Skeletal muscle satellite cell (primary cell): ENCODE results near the gene KMT2D.

Source experiments
- H3K27me3 ChIP-seq: 2 replicates; pipeline ENCODE4 v1.7.0; 2013; ENCODE audit warnings: low read length; ENCODE audit not compliant: control insufficient read depth, insufficient read depth
- H3K36me3 ChIP-seq: 2 replicates; pipeline ENCODE4 v1.7.0; 2013; ENCODE audit warnings: mild to moderate bottlenecking, control low read depth, low read length; ENCODE audit not compliant: insufficient read depth
- H3K4me1 ChIP-seq: 2 replicates; pipeline ENCODE4 v1.7.0; 2013; ENCODE audit warnings: low read length; ENCODE audit not compliant: control insufficient read depth, insufficient read depth
- H3K4me2 ChIP-seq: 2 replicates; pipeline ENCODE4 v1.7.0; 2013; ENCODE audit warnings: mild to moderate bottlenecking, low read length
- H3K4me3 ChIP-seq: 2 replicates; pipeline ENCODE4 v1.7.0; 2013; ENCODE audit warnings: low read length
- H3K9ac ChIP-seq: 2 replicates; pipeline ENCODE4 v1.7.0; 2013; ENCODE audit warnings: mild to moderate bottlenecking, low read depth, low read length, moderate library complexity
- H3K9me3 ChIP-seq: replicated peaks from 2 replicates; pipeline ENCODE4 v1.7.0; 2013; ENCODE audit warnings: mild to moderate bottlenecking, control low read depth, low read length

Gene KMT2D

GRCh38 chr12:49030119-49030518 lies 30.5 kb downstream of the KMT2D start:
- peaks cover 91% of the 10 kb centered on the region for H3K36me3 ChIP-seq
- H3K27me3 ChIP-seq = no peaks in the 10 kb centered on the region
- no peaks in the 10 kb centered on the region for H3K4me1 ChIP-seq

GRCh38 chr12:49028666-49029275 lies 31.8 kb downstream of the KMT2D start:
- H3K9me3 ChIP-seq = no peaks in the 10 kb centered on the region

More at GRCh38 chr12:49030119-49030518, 30.5 kb downstream of the KMT2D start:
- H3K4me3 ChIP-seq = no peak overlapping the region
- H3K9me3 ChIP-seq = no peaks in the 10 kb centered on the region
- H3K4me2 ChIP-seq = no peak overlapping the region
- no peak overlapping the region for H3K9ac ChIP-seq

GRCh38 chr12:49027846-49028555 lies 32.6 kb downstream of the KMT2D start:
- Histone ChIP-seq H3K36me3 (peaks cover 91% of the 10 kb centered on the region), H3K9ac (no peak overlapping the region), H3K27me3 (no peaks in the 10 kb centered on the region), H3K4me1 (no peaks in the 10 kb centered on the region), H3K9me3 (no peaks in the 10 kb centered on the region), H3K4me2 (no peak overlapping the region), H3K4me3 (no peak overlapping the region)

More at GRCh38 chr12:49028666-49029275, 31.8 kb downstream of the KMT2D start:
- Histone ChIP-seq H3K27me3 (no peaks in the 10 kb centered on the region), H3K4me2 (no peak overlapping the region), H3K9ac (no peak overlapping the region), H3K4me3 (no peak overlapping the region), H3K36me3 (peaks cover 90% of the 10 kb centered on the region), H3K4me1 (no peaks in the 10 kb centered on the region)

- Histone ChIP-seq H3K27me3 (no peaks in the 10 kb centered on the region), H3K4me1 (no peaks in the 10 kb centered on the region), H3K36me3 (peaks cover 90% of the 10 kb centered on the region), H3K4me2 (no peak overlapping the region), H3K4me3 (no peak overlapping the region), H3K9me3 (no peaks in the 10 kb centered on the region), H3K9ac (no peak overlapping the region)
Observed at GRCh38 chr12:49026678-49027480, 33.7 kb downstream of the KMT2D start.

- no peaks in the 10 kb centered on the region for H3K27me3 ChIP-seq
- peaks cover 87% of the 10 kb centered on the region for H3K36me3 ChIP-seq
- H3K4me1 ChIP-seq = no peaks in the 10 kb centered on the region
- no peak overlapping the region for H3K4me2 ChIP-seq
- H3K4me3 ChIP-seq = no peak overlapping the region
- no peaks in the 10 kb centered on the region for H3K9me3 ChIP-seq
- H3K9ac ChIP-seq = no peak overlapping the region
Observed at GRCh38 chr12:49026101-49026500, 34.5 kb downstream of the KMT2D start.

DNA sequence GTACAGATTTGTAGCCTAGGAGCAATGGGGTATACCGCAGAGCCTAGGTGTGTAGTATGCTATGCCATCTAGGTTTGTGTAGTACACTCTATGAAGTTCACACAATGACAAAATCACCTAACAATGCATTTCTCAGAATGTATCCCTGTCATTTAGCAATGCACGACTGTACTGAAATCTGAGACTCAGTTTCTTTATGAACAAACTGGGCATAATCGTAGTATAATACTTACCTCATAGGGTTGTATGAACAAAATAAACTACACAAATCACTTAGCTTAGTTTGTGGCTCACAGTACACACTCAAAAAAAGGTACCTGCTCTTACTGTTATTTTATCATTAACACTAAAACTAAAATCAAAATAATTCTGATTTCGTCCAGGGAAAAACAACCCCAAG lies 35.1 kb downstream of the KMT2D start:
- H3K36me3 ChIP-seq = peaks cover 81% of the 10 kb centered on the region
- H3K4me3 ChIP-seq = no peak overlapping the region
- no peak overlapping the region for H3K4me2 ChIP-seq
- no peaks in the 10 kb centered on the region for H3K27me3 ChIP-seq
- no peak overlapping the region for H3K9ac ChIP-seq
- H3K9me3 ChIP-seq = no peaks in the 10 kb centered on the region
- H3K4me1 ChIP-seq = no peaks in the 10 kb centered on the region

- Histone ChIP-seq H3K36me3 (peaks cover 72% of the 10 kb centered on the region), H3K4me2 (no peak overlapping the region), H3K4me1 (peaks cover 4% of the 10 kb centered on the region), H3K9me3 (no peaks in the 10 kb centered on the region), H3K27me3 (no peaks in the 10 kb centered on the region), H3K9ac (no peak overlapping the region), H3K4me3 (no peak overlapping the region)
Observed at GRCh38 chr12:49024543-49024942, 36.1 kb downstream of the KMT2D start.

GRCh38 chr12:49023812-49024211 lies 36.8 kb downstream of the KMT2D start:
- no peak overlapping the region for H3K4me2 ChIP-seq
- H3K4me1 ChIP-seq = peaks cover 11% of the 10 kb centered on the region
- no peak overlapping the region for H3K4me3 ChIP-seq
- H3K9me3 ChIP-seq = no peaks in the 10 kb centered on the region
- peaks cover 65% of the 10 kb centered on the region for H3K36me3 ChIP-seq
- no peak overlapping the region for H3K9ac ChIP-seq
- no peaks in the 10 kb centered on the region for H3K27me3 ChIP-seq

DNA sequence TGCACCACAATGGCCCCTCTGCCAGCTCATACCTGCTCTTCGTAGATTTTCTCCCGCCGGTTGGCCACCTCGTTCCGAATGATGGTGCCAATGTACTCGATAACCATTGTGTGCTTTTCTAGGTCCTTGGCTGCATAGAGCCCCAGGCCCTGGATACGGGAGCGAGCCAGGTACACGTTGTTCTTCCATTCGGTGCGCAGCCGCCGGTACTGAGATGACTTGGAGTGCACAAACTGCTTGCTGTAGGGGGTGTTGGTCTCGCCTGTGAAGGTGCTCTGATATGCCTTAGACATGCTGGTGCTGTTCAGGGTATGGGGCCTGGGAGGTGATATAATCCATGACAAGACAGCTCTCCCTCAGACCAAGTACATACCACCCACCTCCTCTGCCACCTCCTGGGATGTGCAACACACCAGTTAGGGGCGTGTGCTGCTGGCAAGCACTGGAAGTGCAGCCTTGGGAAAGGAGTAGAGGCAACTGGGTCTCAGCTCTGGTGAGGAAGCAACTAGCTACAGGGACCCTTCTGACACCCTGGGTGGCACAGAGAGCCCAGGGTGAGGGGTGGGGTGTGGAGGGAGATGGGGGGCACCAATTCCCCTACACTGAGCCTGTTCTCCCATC lies 37.9 kb downstream of the KMT2D start:
- Histone ChIP-seq H3K9ac (no peak overlapping the region), H3K27me3 (no peaks in the 10 kb centered on the region), H3K4me1 (peaks cover 14% of the 10 kb centered on the region), H3K4me3 (no peak overlapping the region), H3K4me2 (no peak overlapping the region), H3K9me3 (no peaks in the 10 kb centered on the region), H3K36me3 (peaks cover 53% of the 10 kb centered on the region)

GRCh38 chr12:49021292-49021915 lies 39.2 kb downstream of the KMT2D start:
- Histone ChIP-seq H3K4me1 (peaks cover 22% of the 10 kb centered on the region), H3K9me3 (no peaks in the 10 kb centered on the region), H3K9ac (no peak overlapping the region), H3K36me3 (peaks cover 48% of the 10 kb centered on the region), H3K4me3 (no peak overlapping the region), H3K4me2 (no peak overlapping the region), H3K27me3 (no peaks in the 10 kb centered on the region)

- Histone ChIP-seq H3K27me3 (no peaks in the 10 kb centered on the region), H3K4me1 (peaks cover 22% of the 10 kb centered on the region), H3K9me3 (no peaks in the 10 kb centered on the region), H3K4me2 (no peak overlapping the region), H3K36me3 (peaks cover 38% of the 10 kb centered on the region), H3K4me3 (no peak overlapping the region), H3K9ac (no peak overlapping the region)
Observed at GRCh38 chr12:49020441-49020840, 40.2 kb downstream of the KMT2D start.
